ENCODE results near the gene TEKT3.

Gene TEKT3

DNA sequence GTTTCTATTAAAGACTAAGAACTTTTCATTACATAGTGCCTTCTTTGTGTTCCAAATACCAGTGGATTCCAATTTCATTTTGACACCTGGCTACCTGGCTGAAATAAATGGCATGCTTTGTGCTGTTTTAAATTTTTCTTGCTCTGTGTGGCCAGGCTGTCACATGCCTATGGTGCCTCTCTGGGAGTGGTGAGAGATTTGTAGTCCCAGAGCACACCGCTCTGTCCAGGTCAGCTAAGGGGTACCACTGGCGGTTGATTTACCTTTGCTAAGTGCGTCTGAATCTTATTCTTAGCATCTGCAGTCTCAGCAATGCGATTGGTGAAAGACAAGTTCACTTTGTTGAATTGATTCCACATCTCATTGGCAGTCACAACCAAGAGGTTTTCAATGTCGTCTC lies 29.4 kb downstream of the TEKT3 start:
- no CpG with 5 or more reads among the region's 5 CpGs for WGBS (ENCODE audit: extremely low coverage, insufficient coverage, insufficient read length)
- no peak overlapping the region for H4K8ac ChIP-seq (ENCODE audit: low read depth, low read length)
- no peak overlapping the region for H3K18ac ChIP-seq (ENCODE audit: low read length)
- H3K9me3 ChIP-seq (ENCODE audit: insufficient read depth, low read depth, low read length): peaks cover 2% of the 10 kb centered on the region
- H4K91ac ChIP-seq (ENCODE audit: low read depth, low read length): no peak overlapping the region
- no peak overlapping the region for H2BK12ac ChIP-seq (ENCODE audit: low read length)
- peak in 1 of 2 donors; percentile 25 for DNase-seq
- H3K4me3 ChIP-seq (ENCODE audit: low read depth, low read length): no peak overlapping the region
- H3K36me3 ChIP-seq (ENCODE audit: control insufficient read depth in 1 of 2, insufficient read depth in 2 of 2, low read length in 2 of 2): no peaks in the 10 kb centered on the region
- H3K23ac ChIP-seq (ENCODE audit: low read length): no peak overlapping the region
- H2AK5ac ChIP-seq (ENCODE audit: low read length): no peak overlapping the region
- H3K4me1 ChIP-seq (ENCODE audit: control insufficient read depth in 1 of 2, insufficient read depth in 2 of 2, low read length in 2 of 2): peaks cover 0 to 4% of the 10 kb centered on the region in 2 experiments
- H3K9ac ChIP-seq (ENCODE audit: low read length): no peak overlapping the region
- H2AFZ ChIP-seq (ENCODE audit: insufficient read depth, low read length, poor library complexity): peak overlapping the region; percentile 31
- H3K79me2 ChIP-seq (ENCODE audit: control insufficient read depth, insufficient read depth, low read length, poor library complexity): no peaks in the 10 kb centered on the region
- no peak overlapping the region for H4K12ac ChIP-seq (ENCODE audit: low read depth, low read length)
- H3K4ac ChIP-seq (ENCODE audit: low read depth, low read length): no peak overlapping the region
- H3K27ac ChIP-seq (ENCODE audit: low read depth, low read length): no peak overlapping the region
- no peak overlapping the region for H3K14ac ChIP-seq (ENCODE audit: low read length)
- no peaks in the 10 kb centered on the region for H3K79me1 ChIP-seq (ENCODE audit: low read length)
- no peak overlapping the region for H2BK120ac ChIP-seq (ENCODE audit: insufficient read depth, low read length, poor library complexity)
- no peak overlapping the region for H2BK5ac ChIP-seq (ENCODE audit: low read depth, low read length, poor library complexity)
- no peak overlapping the region for H3K4me2 ChIP-seq (ENCODE audit: low read length)
- no peaks in the 10 kb centered on the region for H3K27me3 ChIP-seq (ENCODE audit: insufficient read depth, low read length)

DNA sequence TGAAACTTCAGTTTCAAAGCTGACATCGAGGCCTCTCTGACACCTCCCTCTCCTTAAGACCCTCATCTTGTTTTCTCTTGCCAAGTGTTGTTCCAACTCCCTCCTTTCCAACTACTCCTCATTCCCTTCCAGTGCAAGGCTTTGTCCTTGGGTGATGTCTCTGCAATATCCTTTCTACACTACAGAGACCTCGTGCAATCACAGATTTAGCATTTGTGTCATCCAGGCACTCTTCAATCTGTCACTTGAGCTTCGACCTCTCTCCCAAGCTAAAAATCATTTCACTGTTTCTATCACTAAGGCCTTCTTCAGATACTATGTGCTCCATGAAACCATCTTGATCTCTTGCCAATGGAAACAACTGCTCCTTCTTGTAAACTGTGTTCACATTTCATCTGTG lies 31.6 kb downstream of the TEKT3 start:
- H3K4ac ChIP-seq (ENCODE audit: low read depth, low read length): no peak overlapping the region
- no peaks in the 10 kb centered on the region for H3K79me2 ChIP-seq (ENCODE audit: control insufficient read depth, insufficient read depth, low read length, poor library complexity)
- no peak overlapping the region for H3K23ac ChIP-seq (ENCODE audit: low read length)
- no peak overlapping the region for H4K12ac ChIP-seq (ENCODE audit: low read depth, low read length)
- H4K91ac ChIP-seq (ENCODE audit: low read depth, low read length): no peak overlapping the region
- no peak overlapping the region for H3K14ac ChIP-seq (ENCODE audit: low read length)
- no peaks in the 10 kb centered on the region for H3K79me1 ChIP-seq (ENCODE audit: low read length)
- H2BK12ac ChIP-seq (ENCODE audit: low read length): no peak overlapping the region
- H2BK5ac ChIP-seq (ENCODE audit: low read depth, low read length, poor library complexity): no peak overlapping the region
- no peak overlapping the region for H3K18ac ChIP-seq (ENCODE audit: low read length)
- no peak overlapping the region for H3K4me3 ChIP-seq (ENCODE audit: low read depth, low read length)
- no peak overlapping the region for H3K27ac ChIP-seq (ENCODE audit: low read depth, low read length)
- no peak for DNase-seq
- no CpG with 5 or more reads among the region's 3 CpGs for WGBS (ENCODE audit: extremely low coverage, insufficient coverage, insufficient read length)
- no peak overlapping the region for H4K8ac ChIP-seq (ENCODE audit: low read depth, low read length)
- no peaks in the 10 kb centered on the region for H3K36me3 ChIP-seq (ENCODE audit: control insufficient read depth in 1 of 2, insufficient read depth in 2 of 2, low read length in 2 of 2)
- H3K27me3 ChIP-seq (ENCODE audit: insufficient read depth, low read length): no peaks in the 10 kb centered on the region
- H3K4me1 ChIP-seq (ENCODE audit: control insufficient read depth in 1 of 2, insufficient read depth in 2 of 2, low read length in 2 of 2): peaks cover 3 to 5% of the 10 kb centered on the region in 2 experiments
- H3K4me2 ChIP-seq (ENCODE audit: low read length): no peak overlapping the region
- H2BK120ac ChIP-seq (ENCODE audit: insufficient read depth, low read length, poor library complexity): no peak overlapping the region
- H3K9me3 ChIP-seq (ENCODE audit: insufficient read depth, low read depth, low read length): peaks cover 2% of the 10 kb centered on the region
- no peak overlapping the region for H2AFZ ChIP-seq (ENCODE audit: insufficient read depth, low read length, poor library complexity)
- no peak overlapping the region for H3K9ac ChIP-seq (ENCODE audit: low read length)
- H2AK5ac ChIP-seq (ENCODE audit: low read length): no peak overlapping the region

DNA sequence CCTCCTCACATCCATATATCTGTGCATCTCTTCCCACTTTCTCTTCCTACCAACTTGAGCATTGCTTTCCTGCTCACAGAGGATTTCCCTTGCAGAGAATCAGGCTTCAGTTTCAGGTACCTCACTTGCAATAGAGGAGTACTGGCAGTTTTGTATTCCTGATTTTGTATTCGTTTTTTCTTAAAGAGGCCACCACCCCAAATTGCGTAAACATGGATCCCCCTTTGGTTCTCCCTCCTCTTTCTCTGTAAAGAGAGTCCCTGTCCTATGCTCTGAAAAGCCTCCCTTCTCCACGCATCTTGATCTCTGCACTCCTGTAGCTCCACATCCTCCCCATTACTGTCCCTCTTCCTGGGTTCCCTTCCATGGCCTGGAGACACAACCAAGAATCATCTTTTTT lies 32.2 kb downstream of the TEKT3 start:
- Histone ChIP-seq H3K9ac (ENCODE audit: low read length) (no peak overlapping the region), H2BK12ac (ENCODE audit: low read length) (no peak overlapping the region), H3K27me3 (ENCODE audit: insufficient read depth, low read length) (no peaks in the 10 kb centered on the region), H3K14ac (ENCODE audit: low read length) (no peak overlapping the region), H4K8ac (ENCODE audit: low read depth, low read length) (no peak overlapping the region), H2AK5ac (ENCODE audit: low read length) (no peak overlapping the region), H3K79me2 (ENCODE audit: control insufficient read depth, insufficient read depth, low read length, poor library complexity) (no peaks in the 10 kb centered on the region), H4K12ac (ENCODE audit: low read depth, low read length) (no peak overlapping the region), H3K36me3 (ENCODE audit: control insufficient read depth in 1 of 2, insufficient read depth in 2 of 2, low read length in 2 of 2) (no peaks in the 10 kb centered on the region), H3K23ac (ENCODE audit: low read length) (no peak overlapping the region), H3K18ac (ENCODE audit: low read length) (no peak overlapping the region), H3K4ac (ENCODE audit: low read depth, low read length) (no peak overlapping the region), H3K4me2 (ENCODE audit: low read length) (no peak overlapping the region), H3K4me3 (ENCODE audit: low read depth, low read length) (no peak overlapping the region), H3K79me1 (ENCODE audit: low read length) (no peaks in the 10 kb centered on the region), H2BK120ac (ENCODE audit: insufficient read depth, low read length, poor library complexity) (no peak overlapping the region), H3K27ac (ENCODE audit: low read depth, low read length) (no peak overlapping the region), H2AFZ (ENCODE audit: insufficient read depth, low read length, poor library complexity) (no peak overlapping the region), H2BK5ac (ENCODE audit: low read depth, low read length, poor library complexity) (no peak overlapping the region), H4K91ac (ENCODE audit: low read depth, low read length) (no peak overlapping the region), H3K4me1 (ENCODE audit: control insufficient read depth in 1 of 2, insufficient read depth in 2 of 2, low read length in 2 of 2) (peaks cover 7 to 8% of the 10 kb centered on the region in 2 experiments), H3K9me3 (ENCODE audit: insufficient read depth, low read depth, low read length) (peaks cover 2% of the 10 kb centered on the region)
- no peak for DNase-seq
- WGBS (ENCODE audit: extremely low coverage, insufficient coverage, insufficient read length): no CpG with 5 or more reads among the region's 3 CpGs

DNA sequence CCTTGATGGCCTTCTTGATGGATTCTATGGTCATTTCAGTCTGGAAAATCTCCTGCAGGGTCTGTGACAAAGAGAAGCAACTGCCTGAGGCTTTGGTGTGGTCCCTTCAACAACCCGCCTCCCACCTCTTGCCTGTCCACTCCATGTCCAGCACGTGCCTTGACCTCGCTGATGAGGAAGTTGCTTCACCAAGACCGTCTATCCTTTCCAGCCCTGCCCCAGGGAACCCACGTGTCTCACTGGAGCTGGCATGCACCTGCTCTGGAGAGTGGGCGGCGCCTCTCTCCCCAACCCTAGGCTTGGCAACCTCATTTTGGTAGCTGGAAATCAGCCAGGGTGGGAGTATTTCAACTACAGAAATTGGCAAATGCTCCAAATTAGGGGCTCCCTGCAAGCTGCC lies 32.6 kb downstream of the TEKT3 start:
- H2AK5ac ChIP-seq (ENCODE audit: low read length): no peak overlapping the region
- no peak overlapping the region for H3K18ac ChIP-seq (ENCODE audit: low read length)
- H2BK120ac ChIP-seq (ENCODE audit: insufficient read depth, low read length, poor library complexity): no peak overlapping the region
- no peak overlapping the region for H4K91ac ChIP-seq (ENCODE audit: low read depth, low read length)
- no peaks in the 10 kb centered on the region for H3K9me3 ChIP-seq (ENCODE audit: insufficient read depth, low read depth, low read length)
- H2BK12ac ChIP-seq (ENCODE audit: low read length): no peak overlapping the region
- peaks cover 8 to 10% of the 10 kb centered on the region in 2 experiments for H3K4me1 ChIP-seq (ENCODE audit: control insufficient read depth in 1 of 2, insufficient read depth in 2 of 2, low read length in 2 of 2)
- no peak overlapping the region for H3K14ac ChIP-seq (ENCODE audit: low read length)
- H4K12ac ChIP-seq (ENCODE audit: low read depth, low read length): no peak overlapping the region
- no peak overlapping the region for H3K9ac ChIP-seq (ENCODE audit: low read length)
- H3K36me3 ChIP-seq (ENCODE audit: control insufficient read depth in 1 of 2, insufficient read depth in 2 of 2, low read length in 2 of 2): no peaks in the 10 kb centered on the region
- no peak overlapping the region for H3K23ac ChIP-seq (ENCODE audit: low read length)
- H3K4me3 ChIP-seq (ENCODE audit: low read depth, low read length): no peak overlapping the region
- H3K4me2 ChIP-seq (ENCODE audit: low read length): no peak overlapping the region
- no peaks in the 10 kb centered on the region for H3K27me3 ChIP-seq (ENCODE audit: insufficient read depth, low read length)
- H2AFZ ChIP-seq (ENCODE audit: insufficient read depth, low read length, poor library complexity): no peak overlapping the region
- no peak overlapping the region for H2BK5ac ChIP-seq (ENCODE audit: low read depth, low read length, poor library complexity)
- H3K79me2 ChIP-seq (ENCODE audit: control insufficient read depth, insufficient read depth, low read length, poor library complexity): no peaks in the 10 kb centered on the region
- no peak overlapping the region for H4K8ac ChIP-seq (ENCODE audit: low read depth, low read length)
- WGBS (ENCODE audit: extremely low coverage, insufficient coverage, insufficient read length): no CpG with 5 or more reads among the region's 7 CpGs
- no peaks in the 10 kb centered on the region for H3K79me1 ChIP-seq (ENCODE audit: low read length)
- DNase-seq: no peak
- no peak overlapping the region for H3K27ac ChIP-seq (ENCODE audit: low read depth, low read length)
- H3K4ac ChIP-seq (ENCODE audit: low read depth, low read length): no peak overlapping the region

All from trophoblast cell (in vitro differentiated cells and primary cell).